Panc1 (cell line): Measurements from ENCODE around the gene COL4A1.

Experiments used
- CTCF ChIP-seq: fragments of 450-650 bp; IDR thresholded peaks from 2 replicates; pipeline ENCODE4 v1.5.1; 2017; ENCODE audit warnings: mild to moderate bottlenecking
- POLR2AphosphoS5 ChIP-seq: IDR thresholded peaks from 2 replicates; pipeline ENCODE4 v1.6.1; 2012; ENCODE audit warnings: mild to moderate bottlenecking, low read depth, low read length, moderate library complexity
- REST ChIP-seq, 2 experiments: IDR thresholded peaks; 2 replicates each; pipeline ENCODE4 v1.6.1; 2011 to 2012; ENCODE audit warnings: low read depth in 2 of 2, control low read depth in 1 of 2, low read length in 1 of 2, mild to moderate bottlenecking in 1 of 2, moderate library complexity in 1 of 2; ENCODE audit not compliant: insufficient read depth in 1 of 2
- SIN3A ChIP-seq: IDR thresholded peaks from 2 replicates; pipeline ENCODE4 v1.6.1; 2012; ENCODE audit warnings: low read depth, mild to moderate bottlenecking, low read length, moderate library complexity, borderline replicate concordance; ENCODE audit not compliant: insufficient read depth
- TCF7L2 ChIP-seq: IDR thresholded peaks from 2 replicates; pipeline ENCODE4 v1.6.1; 2011; ENCODE audit warnings: mild to moderate bottlenecking, low read depth, low read length, inconsistent platforms

GRCh38 chr13:110216006-110216397 is 91.0 kb downstream of the COL4A1 start:
- no peak for TF ChIP-seq CTCF
- TF ChIP-seq SIN3A: no peak
- TF ChIP-seq POLR2AphosphoS5: no peak
- no peak for TF ChIP-seq TCF7L2
- no peak for TF ChIP-seq REST (IDR thresholded peaks at IDR 0.05; ENCODE audit: insufficient read depth in 1 of 2, low read depth in 2 of 2, low read length in 1 of 2)
